ENCODE data around the gene NUP188.

- TF ChIP-seq SP1 (IDR thresholded peaks at IDR 0.05), result no peak
- TF ChIP-seq BHLHE40 (IDR thresholded peaks at IDR 0.05; ENCODE audit: borderline replicate concordance), result no peak
- no peak for TF ChIP-seq ELF4 (IDR thresholded peaks at IDR 0.05)
- TF ChIP-seq, protein P1, sequence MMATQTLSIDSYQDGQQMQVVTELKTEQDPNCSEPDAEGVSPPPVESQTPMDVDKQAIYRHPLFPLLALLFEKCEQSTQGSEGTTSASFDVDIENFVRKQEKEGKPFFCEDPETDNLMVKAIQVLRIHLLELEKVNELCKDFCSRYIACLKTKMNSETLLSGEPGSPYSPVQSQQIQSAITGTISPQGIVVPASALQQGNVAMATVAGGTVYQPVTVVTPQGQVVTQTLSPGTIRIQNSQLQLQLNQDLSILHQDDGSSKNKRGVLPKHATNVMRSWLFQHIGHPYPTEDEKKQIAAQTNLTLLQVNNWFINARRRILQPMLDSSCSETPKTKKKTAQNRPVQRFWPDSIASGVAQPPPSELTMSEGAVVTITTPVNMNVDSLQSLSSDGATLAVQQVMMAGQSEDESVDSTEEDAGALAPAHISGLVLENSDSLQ (IDR thresholded peaks at IDR 0.05), result no peak
- no peak for TF ChIP-seq SUZ12 (IDR thresholded peaks at IDR 0.05)
- no peak for TF ChIP-seq HDGF (IDR thresholded peaks at IDR 0.05; ENCODE audit: borderline replicate concordance)
- TF ChIP-seq FOXM1 (IDR thresholded peaks at IDR 0.05; ENCODE audit: borderline replicate concordance), result no peak
- TF ChIP-seq L3MBTL2 (conservative IDR thresholded peaks at IDR 0.05), result no peak
- TF ChIP-seq TARDBP (IDR thresholded peaks at IDR 0.05), result no peak
- TF ChIP-seq CTBP1 (IDR thresholded peaks at IDR 0.05; ENCODE audit: borderline replicate concordance), result no peak
These were observed 30.2 kb upstream of the NUP188 start for GRCh38 chr9:128917151-128917849.

Data from HEK293T (cell line).